Measurements from ENCODE around the gene KCNQ2. TPM values are rescaled to one million over a fixed set of nuclear protein-coding genes. Genes with fewer than 3 reads are reported as not detected.

KCNQ2 gene
- total RNA-seq, 2 donors from 2014 or later, result 0.46 to 35.6 TPM

DNA sequence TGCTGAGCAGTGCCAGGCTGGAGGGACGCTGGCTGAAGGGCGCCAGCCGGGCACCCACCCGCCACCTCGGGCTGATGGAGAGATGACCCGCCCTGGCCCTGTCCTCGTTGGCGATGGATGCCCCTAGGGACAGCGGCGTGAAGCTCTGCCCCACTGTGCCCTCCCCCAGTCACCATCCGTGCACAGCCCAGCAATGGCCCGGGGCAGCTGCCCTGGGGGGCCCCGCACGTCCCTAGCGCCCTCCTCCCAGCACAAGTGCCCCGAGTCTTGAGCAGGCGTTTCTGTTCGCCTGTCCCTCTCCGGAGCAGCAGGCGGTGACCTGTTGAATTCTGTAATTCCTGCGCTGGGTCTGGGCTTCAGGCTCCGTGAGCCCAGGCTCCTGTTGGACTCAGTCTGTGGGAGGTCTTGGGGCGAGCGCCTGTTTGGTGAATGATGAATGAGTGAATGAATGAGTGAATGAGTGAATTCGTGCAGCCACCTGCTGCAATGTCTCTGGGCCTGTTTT is 74.5 kb downstream of the KCNQ2 start:
- intact Hi-C loops (cut with DNase I), result no loop called here
- no peaks in the 10 kb centered on the region for H3K36me3 ChIP-seq
- 82% methylated on average over 23 of the region's 25 CpGs for WGBS
- H3K4me3 ChIP-seq, result no peak overlapping the region
- DNase-seq (ENCODE audit: low spot score), result no peak
- no peaks in the 10 kb centered on the region for H3K9me3 ChIP-seq
- no peaks in the 10 kb centered on the region for H3K4me1 ChIP-seq (replicated peaks)
- no peak overlapping the region for H3K27ac ChIP-seq
- peaks cover 3% of the 10 kb centered on the region for H3K27me3 ChIP-seq (replicated peaks; ENCODE audit: insufficient read depth)
- TF ChIP-seq POLR2A (IDR thresholded peaks at IDR 0.05) (no peak), POLR2AphosphoS5 (IDR thresholded peaks at IDR 0.05) (no peak)
- TF ChIP-seq, protein P1, sequence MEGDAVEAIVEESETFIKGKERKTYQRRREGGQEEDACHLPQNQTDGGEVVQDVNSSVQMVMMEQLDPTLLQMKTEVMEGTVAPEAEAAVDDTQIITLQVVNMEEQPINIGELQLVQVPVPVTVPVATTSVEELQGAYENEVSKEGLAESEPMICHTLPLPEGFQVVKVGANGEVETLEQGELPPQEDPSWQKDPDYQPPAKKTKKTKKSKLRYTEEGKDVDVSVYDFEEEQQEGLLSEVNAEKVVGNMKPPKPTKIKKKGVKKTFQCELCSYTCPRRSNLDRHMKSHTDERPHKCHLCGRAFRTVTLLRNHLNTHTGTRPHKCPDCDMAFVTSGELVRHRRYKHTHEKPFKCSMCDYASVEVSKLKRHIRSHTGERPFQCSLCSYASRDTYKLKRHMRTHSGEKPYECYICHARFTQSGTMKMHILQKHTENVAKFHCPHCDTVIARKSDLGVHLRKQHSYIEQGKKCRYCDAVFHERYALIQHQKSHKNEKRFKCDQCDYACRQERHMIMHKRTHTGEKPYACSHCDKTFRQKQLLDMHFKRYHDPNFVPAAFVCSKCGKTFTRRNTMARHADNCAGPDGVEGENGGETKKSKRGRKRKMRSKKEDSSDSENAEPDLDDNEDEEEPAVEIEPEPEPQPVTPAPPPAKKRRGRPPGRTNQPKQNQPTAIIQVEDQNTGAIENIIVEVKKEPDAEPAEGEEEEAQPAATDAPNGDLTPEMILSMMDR (IDR thresholded peaks at IDR 0.05), result no peak

DNA sequence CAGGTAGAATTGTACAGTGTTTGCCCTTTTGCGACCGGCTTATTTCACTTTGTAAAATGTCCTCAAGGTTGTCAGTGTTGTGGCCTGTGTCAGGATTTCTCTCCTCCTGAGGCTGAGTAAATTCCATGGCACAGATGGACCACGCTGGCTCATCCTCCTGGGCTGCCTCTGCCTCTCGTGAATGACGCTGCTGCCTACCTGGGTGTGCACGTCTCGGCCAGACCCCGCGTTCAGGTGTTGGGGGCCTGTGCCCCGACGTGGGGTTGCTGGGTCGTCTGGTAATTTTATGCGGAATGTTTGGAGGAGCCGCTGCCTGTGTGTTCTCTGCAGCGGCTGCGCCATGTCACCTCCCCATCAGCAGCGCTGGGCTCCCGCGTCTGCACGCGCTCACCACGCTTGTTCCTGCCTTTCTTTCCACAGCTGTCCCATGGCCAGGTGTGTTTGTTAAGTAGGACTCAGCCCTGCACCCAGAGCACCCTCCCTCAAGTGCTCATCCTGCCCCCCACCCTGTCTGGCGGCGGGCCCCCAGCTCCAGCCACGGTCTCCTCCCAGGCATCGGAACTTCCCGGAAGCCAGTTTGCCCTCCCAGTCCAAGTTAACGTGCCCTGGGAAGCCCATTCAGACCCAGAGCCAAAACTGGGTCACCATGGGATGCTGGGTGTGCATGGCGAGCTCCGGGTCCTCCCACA is 75.2 kb downstream of the KCNQ2 start:
- H3K4me1 ChIP-seq (replicated peaks), result no peaks in the 10 kb centered on the region
- no peaks in the 10 kb centered on the region for H3K36me3 ChIP-seq
- H3K4me3 ChIP-seq, result no peak overlapping the region
- no peak for TF ChIP-seq POLR2AphosphoS5 (IDR thresholded peaks at IDR 0.05)
- no peak for TF ChIP-seq POLR2A (IDR thresholded peaks at IDR 0.05)
- TF ChIP-seq, protein P1 (IDR thresholded peaks at IDR 0.05), result no peak
- whole genome bisulfite sequencing, result 80% methylated on average over 27 of the region's 30 CpGs
- no peaks in the 10 kb centered on the region for H3K9me3 ChIP-seq
- no peak overlapping the region for H3K27ac ChIP-seq
- peaks cover 3% of the 10 kb centered on the region for H3K27me3 ChIP-seq (replicated peaks; ENCODE audit: insufficient read depth)
- intact Hi-C loops (cut with DNase I), result no loop called here
- no peak for DNase-seq (ENCODE audit: low spot score)

DNA sequence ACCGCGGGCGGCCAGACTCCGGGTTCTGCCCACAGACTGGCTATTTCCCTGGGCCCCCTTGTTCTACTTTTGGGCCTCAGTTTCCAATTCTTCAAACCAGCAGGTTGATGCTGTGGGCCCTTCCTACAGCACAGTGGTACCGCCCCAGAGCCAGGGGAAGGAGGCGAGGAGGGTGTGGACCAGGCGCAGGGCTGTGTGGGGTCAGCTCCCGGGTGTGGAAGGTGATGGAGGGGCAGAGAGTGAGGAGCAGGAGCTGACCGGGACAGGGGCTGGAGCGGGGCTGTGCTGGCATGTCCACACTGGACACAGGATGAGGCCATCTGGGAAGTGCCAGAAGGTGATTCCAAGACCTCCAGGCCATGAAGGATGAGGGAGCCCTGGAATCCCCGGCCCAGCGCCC is 76.2 kb downstream of the KCNQ2 start:
- no peaks in the 10 kb centered on the region for H3K36me3 ChIP-seq
- no peak for DNase-seq (ENCODE audit: low spot score)
- 90% methylated on average over 12 of the region's 12 CpGs for WGBS
- peaks cover 3% of the 10 kb centered on the region for H3K27me3 ChIP-seq (replicated peaks; ENCODE audit: insufficient read depth)
- no peak overlapping the region for H3K4me3 ChIP-seq
- no peak overlapping the region for H3K27ac ChIP-seq
- H3K4me1 ChIP-seq (replicated peaks), result no peaks in the 10 kb centered on the region
- intact Hi-C loops (cut with DNase I), result no loop called here
- no peaks in the 10 kb centered on the region for H3K9me3 ChIP-seq
- TF ChIP-seq, protein P1 (IDR thresholded peaks at IDR 0.05), result no peak
- TF ChIP-seq POLR2A (IDR thresholded peaks at IDR 0.05), result no peak
- no peak for TF ChIP-seq POLR2AphosphoS5 (IDR thresholded peaks at IDR 0.05)

DNA sequence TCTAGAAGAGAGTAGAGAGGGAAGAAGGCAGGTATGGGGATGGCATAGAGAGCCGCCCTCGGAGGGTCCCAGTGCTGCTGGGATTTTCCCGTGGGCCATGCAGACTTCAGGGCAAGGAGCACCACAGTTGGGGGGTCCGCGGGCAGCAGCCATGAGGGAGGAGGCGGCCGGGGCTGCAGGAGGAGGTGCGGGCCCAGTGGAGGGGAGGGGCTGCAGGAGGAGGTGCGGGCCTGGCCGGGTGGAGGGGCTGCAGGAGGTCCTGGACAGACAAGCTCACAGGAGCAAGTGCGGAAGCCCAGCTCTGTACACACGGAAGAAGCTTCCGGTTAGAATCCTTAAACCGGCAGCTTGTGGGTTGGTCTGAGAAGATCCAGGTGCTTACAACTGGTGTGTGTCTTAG is 76.7 kb downstream of the KCNQ2 start:
- no peaks in the 10 kb centered on the region for H3K36me3 ChIP-seq
- no peak overlapping the region for H3K27ac ChIP-seq
- no peaks in the 10 kb centered on the region for H3K4me1 ChIP-seq (replicated peaks)
- intact Hi-C loops (cut with DNase I), result no loop called here
- TF ChIP-seq POLR2A (IDR thresholded peaks at IDR 0.05) (no peak), POLR2AphosphoS5 (IDR thresholded peaks at IDR 0.05) (no peak)
- TF ChIP-seq, protein P1 (IDR thresholded peaks at IDR 0.05), result no peak
- H3K27me3 ChIP-seq (replicated peaks; ENCODE audit: insufficient read depth), result peaks cover 3% of the 10 kb centered on the region
- DNase-seq (ENCODE audit: low spot score), result no peak
- H3K9me3 ChIP-seq, result no peaks in the 10 kb centered on the region
- no peak overlapping the region for H3K4me3 ChIP-seq
- 57% methylated on average over 14 of the region's 14 CpGs for WGBS

DNA sequence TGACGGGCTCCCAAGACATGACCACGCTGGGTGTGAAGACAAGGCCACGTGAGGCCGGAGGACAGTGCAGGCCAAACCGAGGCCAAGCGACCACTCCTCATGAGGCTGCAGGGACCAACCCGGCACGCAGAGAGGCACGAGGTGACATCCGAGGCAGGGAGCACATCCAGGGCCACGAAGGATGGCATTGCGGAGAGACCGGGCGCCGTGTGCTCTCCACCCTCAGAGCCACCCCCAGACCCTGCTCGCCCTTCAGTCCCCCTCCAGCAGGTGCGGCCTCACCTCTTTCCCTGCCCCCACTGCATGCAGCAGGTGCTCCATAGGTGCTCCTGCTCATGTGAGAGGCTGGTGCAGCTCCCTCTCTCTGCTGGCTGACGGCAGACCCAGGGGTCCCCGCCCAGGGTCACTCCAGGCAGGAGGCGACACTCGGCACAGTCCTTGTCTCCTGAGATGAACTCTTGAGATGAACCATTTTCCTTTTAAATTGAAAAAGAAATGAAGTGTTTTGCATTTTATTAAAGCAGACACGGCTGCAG is 77.5 kb downstream of the KCNQ2 start:
- H3K27me3 ChIP-seq (replicated peaks; ENCODE audit: insufficient read depth), result peaks cover 3% of the 10 kb centered on the region
- H3K9me3 ChIP-seq, result no peaks in the 10 kb centered on the region
- H3K27ac ChIP-seq, result no peak overlapping the region
- H3K36me3 ChIP-seq, result no peaks in the 10 kb centered on the region
- TF ChIP-seq POLR2AphosphoS5 (IDR thresholded peaks at IDR 0.05) (no peak), POLR2A (IDR thresholded peaks at IDR 0.05) (no peak)
- TF ChIP-seq, protein P1 (IDR thresholded peaks at IDR 0.05), result no peak
- no peak for DNase-seq (ENCODE audit: low spot score)
- 76% methylated on average over 22 of the region's 22 CpGs for WGBS
- H3K4me1 ChIP-seq (replicated peaks), result no peaks in the 10 kb centered on the region
- no peak overlapping the region for H3K4me3 ChIP-seq
- intact Hi-C loops (cut with DNase I), result no loop called here

Measured in prostate gland (tissue), 2 donors.